ENCODE data around the gene LAMB4. TPM values are rescaled to one million over a fixed set of nuclear protein-coding genes. Genes with fewer than 3 reads are reported as not detected.

LAMB4 gene
- polyA plus RNA-seq, 2 of the 4 experiments (the other 2 are of a cell fraction), result 0.13 to 0.19 TPM

- TF ChIP-seq ZNF302 (CRISPR knock-in tag; IDR thresholded peaks at IDR 0.05) (no peak), POLR2AphosphoS2 (conservative IDR thresholded peaks at IDR 0.05; ENCODE audit: low read length) (no peak), CHD4 (IDR thresholded peaks at IDR 0.05; ENCODE audit: borderline replicate concordance) (no peak), E2F6 (IDR thresholded peaks at IDR 0.05; ENCODE audit: borderline replicate concordance, low read depth) (no peak), CEBPB (IDR thresholded peaks at IDR 0.05) (no peak)
- no peaks in the 10 kb centered on the region for H3K4me1 ChIP-seq
- FAIRE-seq, result no peak
- ATAC-seq, result no peak
- no peak overlapping the region for H3K4me2 ChIP-seq
- H3K27ac ChIP-seq, result no peak overlapping the region
- ChIA-PET POLR2A (no interaction called here), CTCF (interaction anchor here (1.1 to 1.6 kb wide), 2 partner anchors 25 to 42 kb away, joined by 4 to 6 read pairs; no protein-coding TSS in a partner anchor)
- DNase-seq (ENCODE audit: low read depth in 1 of 2, low spot score in 1 of 2), result no peak
- H3K9me3 ChIP-seq, result no peaks in the 10 kb centered on the region
- H3K4me3 ChIP-seq, result no peak overlapping the region
These were observed 8.8 kb upstream of the LAMB4 start for GRCh38 chr7:108138911-108139310.

GRCh38 chr7:108137993-108138392 lies 7.8 kb upstream of the LAMB4 start:
- Histone ChIP-seq H3K4me2 (no peak overlapping the region), H3K27ac (no peak overlapping the region), H3K9me3 (no peaks in the 10 kb centered on the region), H3K4me3 (no peak overlapping the region), H3K4me1 (no peaks in the 10 kb centered on the region)
- WGBS (ENCODE audit: missing lambda C conversion rate), result 55% methylated on average over 4 of the region's 4 CpGs
- DNase-seq (ENCODE audit: low read depth in 1 of 2, low spot score in 1 of 2) (no peak), FAIRE-seq (no peak), ATAC-seq (no peak)
- CTCF ChIA-PET, result interaction anchor here (0.8 to 3.0 kb wide), 4 partner anchors 8 to 93 kb away, joined by 3 to 19 read pairs (median 5); no protein-coding TSS in a partner anchor
- POLR2A ChIA-PET, result no interaction called here
- TF ChIP-seq KDM5A (IDR thresholded peaks at IDR 0.05) (no peak), RARB (CRISPR knock-in tag; IDR thresholded peaks at IDR 0.05) (no peak), SREBF2 (IDR thresholded peaks at IDR 0.05) (no peak), ZC3H11A (IDR thresholded peaks at IDR 0.05) (no peak), EP300 (IDR thresholded peaks at IDR 0.05) (no peak), POLR2AphosphoS2 (conservative IDR thresholded peaks at IDR 0.05; ENCODE audit: low read length) (no peak)

- TF ChIP-seq RAD21 (conservative IDR thresholded peaks at IDR 0.05 in 1 of 2, IDR thresholded peaks at IDR 0.05 in 1 of 2), result no peak
- TF ChIP-seq EHMT2 (IDR thresholded peaks at IDR 0.05; ENCODE audit: low read depth), result no peak
- no peak for TF ChIP-seq ZSCAN20 (CRISPR knock-in tag; IDR thresholded peaks at IDR 0.05)
- no peak for TF ChIP-seq NR3C1 (IDR thresholded peaks at IDR 0.05)
- TF ChIP-seq ZFP36 (IDR thresholded peaks at IDR 0.05; ENCODE audit: borderline replicate concordance, partially characterized antibody), result no peak
- TF ChIP-seq POLR2AphosphoS2 (conservative IDR thresholded peaks at IDR 0.05; ENCODE audit: low read length), result no peak
- WGBS (ENCODE audit: missing lambda C conversion rate), result 96% methylated on average over 3 of the region's 3 CpGs
These were observed 6.9 kb upstream of the LAMB4 start for GRCh38 chr7:108137040-108137439.

GRCh38 chr7:108136191-108136688 lies 6.1 kb upstream of the LAMB4 start:
- FAIRE-seq, result no peak
- DNase-seq (ENCODE audit: low read depth in 1 of 2, low spot score in 1 of 2), result no peak
- TF ChIP-seq EHMT2 (IDR thresholded peaks at IDR 0.05; ENCODE audit: low read depth) (no peak), NFE2L2 (conservative IDR thresholded peaks at IDR 0.05; ENCODE audit: low read length) (no peak), MAZ (IDR thresholded peaks at IDR 0.05; ENCODE audit: borderline replicate concordance, low read depth, low read length) (no peak), HOXB5 (CRISPR knock-in tag; IDR thresholded peaks at IDR 0.05) (no peak), MAX (IDR thresholded peaks at IDR 0.05) (no peak), MYC (IDR thresholded peaks at IDR 0.05; ENCODE audit: borderline replicate concordance, low read length) (no peak), E2F6 (IDR thresholded peaks at IDR 0.05; ENCODE audit: borderline replicate concordance, low read depth) (no peak), HEYL (CRISPR knock-in tag; IDR thresholded peaks at IDR 0.05) (no peak), POLR2A (IDR thresholded peaks at IDR 0.05; ENCODE audit: low read length) (no peak), NR3C1 (IDR thresholded peaks at IDR 0.05) (no peak), CHD4 (IDR thresholded peaks at IDR 0.05; ENCODE audit: borderline replicate concordance) (no peak), GATA3 (IDR thresholded peaks at IDR 0.05; ENCODE audit: borderline replicate concordance) (no peak), KDM1A (IDR thresholded peaks at IDR 0.05; ENCODE audit: low read depth) (no peak), POLR2AphosphoS2 (conservative IDR thresholded peaks at IDR 0.05; ENCODE audit: low read length) (no peak)
- no peak for ATAC-seq
- WGBS (ENCODE audit: missing lambda C conversion rate), result 86% methylated on average over 4 of the region's 4 CpGs
- Histone ChIP-seq H3K4me1 (no peaks in the 10 kb centered on the region), H3K4me2 (no peak overlapping the region), H3K9me3 (no peaks in the 10 kb centered on the region), H3K4me3 (no peak overlapping the region), H3K27ac (no peak overlapping the region)
- CTCF ChIA-PET, result interaction anchor here (0.6 to 3.0 kb wide), 5 partner anchors 10 to 354 kb away, joined by 3 to 19 read pairs (median 3); no protein-coding TSS in a partner anchor
- POLR2A ChIA-PET, result no interaction called here

More at GRCh38 chr7:108137040-108137439, 6.9 kb upstream of the LAMB4 start:
- H3K4me2 ChIP-seq, result no peak overlapping the region
- ChIA-PET CTCF (interaction anchor here (0.5 to 3.0 kb wide), 2 partner anchors 9 to 18 kb away, joined by 5 to 19 read pairs; no protein-coding TSS in a partner anchor), POLR2A (no interaction called here)
- H3K4me1 ChIP-seq, result no peaks in the 10 kb centered on the region
- H3K27ac ChIP-seq, result no peak overlapping the region
- DNase-seq (ENCODE audit: low read depth in 1 of 2, low spot score in 1 of 2) (no peak), FAIRE-seq (no peak), ATAC-seq (no peak)
- no peak overlapping the region for H3K4me3 ChIP-seq
- H3K9me3 ChIP-seq, result no peaks in the 10 kb centered on the region

All from A549 (cell line).